Left ventricle myocardium inferior (tissue), 1 donor: ENCODE data around the gene TMEM229A. TPM values are rescaled to one million over a fixed set of nuclear protein-coding genes. Genes with fewer than 3 reads are reported as not detected.
"Not testable (repeated sequence)": the region's sequence is repeated elsewhere in the genome, so short reads cannot be mapped to it uniquely, and the experiment has no call there.

ENCODE experiments used
- DNase-seq: peaks from one replicate; pipeline ENCODE4 v3.0.0-alpha.2; 2020
- H3K27ac ChIP-seq: fragments of 200-600 bp; replicated peaks from 2 replicates; pipeline ENCODE4 v1.8.0; 2021
- H3K27me3 ChIP-seq: fragments of 200-600 bp; 2 replicates; pipeline ENCODE4 v1.8.0; 2021; ENCODE audit warnings: low read depth
- H3K36me3 ChIP-seq: fragments of 200-600 bp; 2 replicates; pipeline ENCODE4 v1.8.0; 2021
- H3K4me1 ChIP-seq: fragments of 200-600 bp; 2 replicates; pipeline ENCODE4 v1.8.0; 2021
- H3K4me3 ChIP-seq: fragments of 200-600 bp; 2 replicates; pipeline ENCODE4 v1.8.0; 2021; ENCODE audit warnings: mild to moderate bottlenecking, moderate library complexity
- H3K9me3 ChIP-seq: fragments of 200-600 bp; replicated peaks from 2 replicates; pipeline ENCODE4 v1.8.0; 2021
- intact Hi-C: fragments of 100-400 bp; cut with micrococcal nuclease; formaldehyde crosslinking; loops from one replicate; pipeline ENCODE4 v1.11.0; 2022
- total RNA-seq: library from RNA; stranded (reverse); fragmentation: NEBNext Ultra II Directional; extraction: Animal tissue kit (Norgen Biotek cat#: 25700); gene quantifications from one replicate; pipeline ENCODE4 v1.2.1, GENCODE V29; 2021
- TF ChIP-seq, protein P1 (sequence below): fragments of 200-600 bp; IDR thresholded peaks from 2 replicates; pipeline ENCODE4 v1.8.0; 2021; ENCODE audit warnings: antibody characterized with exemption, mild to moderate bottlenecking, borderline replicate concordance
- donor health status: DM: no; HTN: yes; CAD: no; lungs with severe emphysema.

Gene TMEM229A
- total RNA-seq, 1 donor from 2014 or later = not detected

DNA sequence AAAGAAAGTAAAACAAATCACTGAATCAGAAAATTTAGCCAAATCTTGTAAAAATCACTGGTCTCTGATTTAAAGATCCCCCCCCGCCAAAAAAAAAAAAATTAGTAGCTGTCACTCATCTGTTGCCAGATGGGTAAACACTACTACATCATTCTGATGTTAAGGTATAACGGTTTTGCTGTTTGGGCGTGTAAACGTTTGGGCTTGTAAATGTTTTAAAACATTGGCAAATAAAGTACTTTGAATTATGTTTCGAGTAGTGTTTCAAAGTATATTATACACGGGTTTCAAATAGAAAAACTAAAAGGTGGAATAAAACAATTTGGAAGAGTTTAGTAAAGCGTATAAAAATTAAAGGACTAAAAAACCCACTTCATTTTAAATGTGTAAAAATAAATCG is 1.5 kb downstream of the TMEM229A start:
- H3K36me3 ChIP-seq = no peaks in the 10 kb centered on the region
- DNase-seq = no peak
- TF ChIP-seq, protein P1, sequence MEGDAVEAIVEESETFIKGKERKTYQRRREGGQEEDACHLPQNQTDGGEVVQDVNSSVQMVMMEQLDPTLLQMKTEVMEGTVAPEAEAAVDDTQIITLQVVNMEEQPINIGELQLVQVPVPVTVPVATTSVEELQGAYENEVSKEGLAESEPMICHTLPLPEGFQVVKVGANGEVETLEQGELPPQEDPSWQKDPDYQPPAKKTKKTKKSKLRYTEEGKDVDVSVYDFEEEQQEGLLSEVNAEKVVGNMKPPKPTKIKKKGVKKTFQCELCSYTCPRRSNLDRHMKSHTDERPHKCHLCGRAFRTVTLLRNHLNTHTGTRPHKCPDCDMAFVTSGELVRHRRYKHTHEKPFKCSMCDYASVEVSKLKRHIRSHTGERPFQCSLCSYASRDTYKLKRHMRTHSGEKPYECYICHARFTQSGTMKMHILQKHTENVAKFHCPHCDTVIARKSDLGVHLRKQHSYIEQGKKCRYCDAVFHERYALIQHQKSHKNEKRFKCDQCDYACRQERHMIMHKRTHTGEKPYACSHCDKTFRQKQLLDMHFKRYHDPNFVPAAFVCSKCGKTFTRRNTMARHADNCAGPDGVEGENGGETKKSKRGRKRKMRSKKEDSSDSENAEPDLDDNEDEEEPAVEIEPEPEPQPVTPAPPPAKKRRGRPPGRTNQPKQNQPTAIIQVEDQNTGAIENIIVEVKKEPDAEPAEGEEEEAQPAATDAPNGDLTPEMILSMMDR = no peak
- no peak overlapping the region for H3K4me3 ChIP-seq
- H3K9me3 ChIP-seq = no peaks in the 10 kb centered on the region
- H3K27ac ChIP-seq = no peak overlapping the region
- intact Hi-C loops = no loop called here
- H3K4me1 ChIP-seq = peaks cover 21% of the 10 kb centered on the region
- peaks cover 69% of the 10 kb centered on the region for H3K27me3 ChIP-seq

GRCh38 chr7:124030964-124031363 is 1.9 kb downstream of the TMEM229A start:
- Histone ChIP-seq H3K27me3 (peaks cover 69% of the 10 kb centered on the region), H3K36me3 (no peaks in the 10 kb centered on the region), H3K9me3 (no peaks in the 10 kb centered on the region), H3K4me1 (peaks cover 21% of the 10 kb centered on the region), H3K4me3 (no peak overlapping the region), H3K27ac (no peak overlapping the region)
- TF ChIP-seq, protein P1 = no peak
- DNase-seq = no peak
- intact Hi-C loops = no loop called here

GRCh38 chr7:124029396-124030188 is 3.3 kb downstream of the TMEM229A start:
- H3K27ac ChIP-seq = no peak overlapping the region
- no peak for DNase-seq
- intact Hi-C loops = no loop called here
- TF ChIP-seq, protein P1 = no peak
- H3K4me3 ChIP-seq = no peak overlapping the region
- H3K4me1 ChIP-seq = peaks cover 21% of the 10 kb centered on the region
- no peaks in the 10 kb centered on the region for H3K9me3 ChIP-seq
- peaks cover 69% of the 10 kb centered on the region for H3K27me3 ChIP-seq
- H3K36me3 ChIP-seq = no peaks in the 10 kb centered on the region

GRCh38 chr7:124027236-124027635 is 5.6 kb downstream of the TMEM229A start:
- Histone ChIP-seq H3K4me1 (peaks cover 7% of the 10 kb centered on the region), H3K9me3 (no peaks in the 10 kb centered on the region), H3K27ac (no peak overlapping the region), H3K4me3 (no peak overlapping the region), H3K36me3 (no peaks in the 10 kb centered on the region), H3K27me3 (peaks cover 52% of the 10 kb centered on the region)
- intact Hi-C loops = no loop called here
- TF ChIP-seq, protein P1 = no peak
- no peak for DNase-seq

DNA sequence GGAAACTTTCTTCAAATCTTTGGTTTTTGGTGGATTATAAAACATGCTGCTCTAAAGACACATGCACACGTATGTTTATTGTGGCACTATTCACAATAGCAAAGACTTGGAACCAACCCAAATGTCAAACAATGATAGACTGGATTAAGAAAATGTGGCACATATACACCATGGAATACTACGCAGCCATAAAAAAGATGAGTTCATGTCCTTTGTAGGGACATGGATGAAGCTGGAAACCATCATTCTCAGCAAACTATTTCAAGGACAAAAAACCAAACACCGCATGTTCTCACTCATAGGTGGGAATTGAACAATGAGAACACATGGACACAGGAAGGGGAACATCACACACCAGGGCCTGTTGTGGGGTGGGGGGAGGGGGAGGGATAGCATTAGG is 8.5 kb downstream of the TMEM229A start:
- H3K4me1 ChIP-seq, H3K36me3 ChIP-seq, intact Hi-C loops: not testable (repeated sequence)

GRCh38 chr7:124022551-124022950 is 10.3 kb downstream of the TMEM229A start:
- peaks cover 6% of the 10 kb centered on the region for H3K27me3 ChIP-seq
- no peak for DNase-seq
- no peaks in the 10 kb centered on the region for H3K36me3 ChIP-seq
- H3K4me3 ChIP-seq = no peak overlapping the region
- H3K27ac ChIP-seq = no peak overlapping the region
- TF ChIP-seq, protein P1 = no peak
- no peaks in the 10 kb centered on the region for H3K4me1 ChIP-seq
- intact Hi-C loops = no loop called here
- H3K9me3 ChIP-seq = no peaks in the 10 kb centered on the region

More for the DNA sequence above, 8.5 kb downstream of the TMEM229A start:
- H3K27ac ChIP-seq, H3K9me3 ChIP-seq, DNase-seq, H3K4me3 ChIP-seq: not testable (repeated sequence)
- H3K27me3 ChIP-seq = peaks cover 23% of the 10 kb centered on the region
